Lower lobe of right lung (tissue), 2 donors: Measurements from ENCODE around the gene PTPRM. TPM values are rescaled to one million over a fixed set of nuclear protein-coding genes. Genes with fewer than 3 reads are reported as not detected.

ENCODE experiments used
- ATAC-seq, 2 donors: fragments of 200-7000 bp; cut with Tn5 transposase; one replicate each; pipeline ENCODE4 v1.9.1; 2020 to 2022; ENCODE audit warnings: mild to moderate bottlenecking in 2 of 2, moderate library complexity in 2 of 2
- DNase-seq: peaks from one replicate; pipeline ENCODE4 v3.0.0-alpha.2; 2020
- H3K27ac ChIP-seq: fragments of 200-600 bp; one replicate; pipeline ENCODE4 v1.8.0; 2022
- H3K27me3 ChIP-seq: fragments of 200-600 bp; one replicate; pipeline ENCODE4 v1.8.0; 2022; ENCODE audit warnings: low read depth
- H3K36me3 ChIP-seq: fragments of 200-600 bp; one replicate; pipeline ENCODE4 v1.8.0; 2022; ENCODE audit warnings: mild to moderate bottlenecking
- H3K4me1 ChIP-seq: fragments of 200-600 bp; one replicate; pipeline ENCODE4 v1.8.0; 2022
- H3K4me3 ChIP-seq: fragments of 200-600 bp; one replicate; pipeline ENCODE4 v1.8.0; 2022; ENCODE audit warnings: mild to moderate bottlenecking
- H3K9me3 ChIP-seq: fragments of 200-600 bp; one replicate; pipeline ENCODE4 v1.8.0; 2022
- CTCF ChIP-seq: fragments of 200-600 bp; IDR thresholded peaks from one replicate; pipeline ENCODE4 v1.8.0; 2022; ENCODE audit warnings: antibody characterized with exemption, mild to moderate bottlenecking
- intact Hi-C: fragments of 100-400 bp; cut with DNase I; formaldehyde crosslinking; loops from one replicate; pipeline ENCODE4 v1.11.0; 2022
- total RNA-seq: library from RNA; stranded (reverse); fragmentation: NEBNext Ultra II Directional; extraction: Animal tissue kit (Norgen Biotek cat#: 25700); gene quantifications from one replicate; pipeline ENCODE4 v1.2.1, GENCODE V29; 2021
- donor health status: DM: no; HTN: yes; CAD: no; lungs with severe emphysema.

Gene PTPRM
- total RNA-seq, 1 donor from 2014 or later = 85.2 TPM

- no peak overlapping the region for H3K4me3 ChIP-seq
- intact Hi-C loops = no loop called here
- H3K36me3 ChIP-seq = peaks cover 64% of the 10 kb centered on the region
- no peak for ATAC-seq
- no peaks in the 10 kb centered on the region for H3K27me3 ChIP-seq
- no peaks in the 10 kb centered on the region for H3K9me3 ChIP-seq
- DNase-seq = no peak
- no peak for TF ChIP-seq CTCF
- no peaks in the 10 kb centered on the region for H3K4me1 ChIP-seq
- H3K27ac ChIP-seq = no peak overlapping the region
Measured at GRCh38 chr18:8402237-8402636, 835.1 kb downstream of the PTPRM start.

GRCh38 chr18:8403713-8404112, 836.6 kb downstream of the PTPRM start:
- Histone ChIP-seq H3K4me3 (no peak overlapping the region), H3K4me1 (no peaks in the 10 kb centered on the region), H3K9me3 (no peaks in the 10 kb centered on the region), H3K27ac (no peak overlapping the region), H3K27me3 (no peaks in the 10 kb centered on the region), H3K36me3 (peaks cover 59% of the 10 kb centered on the region)
- TF ChIP-seq CTCF = no peak
- ATAC-seq = no peak
- DNase-seq = no peak
- intact Hi-C loops = no loop called here

GRCh38 chr18:8406186-8406867, 839.2 kb downstream of the PTPRM start:
- no peak for TF ChIP-seq CTCF
- Histone ChIP-seq H3K36me3 (peaks cover 44% of the 10 kb centered on the region), H3K27ac (no peak overlapping the region), H3K4me3 (no peak overlapping the region), H3K27me3 (no peaks in the 10 kb centered on the region), H3K9me3 (peaks cover 13% of the 10 kb centered on the region), H3K4me1 (no peaks in the 10 kb centered on the region)
- ATAC-seq (no peak), DNase-seq (no peak)
- intact Hi-C loops = no loop called here

- no peak for ATAC-seq
- H3K36me3 ChIP-seq = peaks cover 44% of the 10 kb centered on the region
Measured at GRCh38 chr18:8406868-8407250, 839.7 kb downstream of the PTPRM start.

GRCh38 chr18:8409151-8409550, 842.0 kb downstream of the PTPRM start:
- H3K9me3 ChIP-seq = peaks cover 26% of the 10 kb centered on the region
- no peak for ATAC-seq
- H3K27me3 ChIP-seq = no peaks in the 10 kb centered on the region
- no peak for TF ChIP-seq CTCF
- no peak overlapping the region for H3K4me3 ChIP-seq
- DNase-seq = no peak
- peaks cover 34% of the 10 kb centered on the region for H3K36me3 ChIP-seq
- H3K27ac ChIP-seq = no peak overlapping the region
- intact Hi-C loops = no loop called here
- H3K4me1 ChIP-seq = no peaks in the 10 kb centered on the region

More at GRCh38 chr18:8406868-8407250, 839.7 kb downstream of the PTPRM start:
- no peaks in the 10 kb centered on the region for H3K4me1 ChIP-seq
- no peak overlapping the region for H3K4me3 ChIP-seq
- peaks cover 18% of the 10 kb centered on the region for H3K9me3 ChIP-seq
- TF ChIP-seq CTCF = no peak
- intact Hi-C loops = no loop called here
- no peak for DNase-seq
- H3K27me3 ChIP-seq = no peaks in the 10 kb centered on the region
- H3K27ac ChIP-seq = no peak overlapping the region
